HepG2 (cell line): ENCODE measurements around the gene UBL3. TPM values are rescaled to one million over a fixed set of nuclear protein-coding genes. Genes with fewer than 3 reads are reported as not detected.

ENCODE experiments used
- ATAC-seq: fragments of 200-7000 bp; cut with Tn5 transposase; 3 replicates; pipeline ENCODE4 v1.9.1; 2020; ENCODE audit warnings: mild to moderate bottlenecking, moderate library complexity
- BruUV-seq: library from RNA; stranded (reverse); fragments of 400-500 nt; replicated peaks from 2 replicates; lab custom pipeline; 2021; lab: Mats Ljungman, UMichigan
- CTCF ChIA-PET: fragments of 300-600 bp; formaldehyde crosslinking; extraction: SDS; loops from one replicate; lab custom pipeline; 2021; ENCODE audit warnings: low total read pairs, inconsistent platforms, low intra/inter-chr PET ratio; lab: Yijun Ruan, JAX
- POLR2A ChIA-PET: fragments of 350-600 bp; sonication (Branson Sonifier 250); formaldehyde crosslinking; loops from one replicate; lab custom pipeline; 2020; ENCODE audit warnings: antibody characterized with exemption, inconsistent platforms; lab: Yijun Ruan, JAX
- DNase-seq: peaks from one replicate; pipeline ENCODE4 v3.0.0-alpha.2; 2015; ENCODE audit warnings: low spot score
- FAIRE-seq: peaks from 3 replicates; lab custom pipeline; 2011; peaks lifted over from hg19 to GRCh38; lab: Jason Lieb, UNC
- H2AFZ ChIP-seq: one replicate; pipeline ENCODE4 v1.6.1; 2011; ENCODE audit warnings: low read length, inconsistent platforms
- H3K27ac ChIP-seq: fragments of 300-600 bp; 3 replicates; pipeline ENCODE4 v1.8.0; 2011; ENCODE audit warnings: mixed run types, mild to moderate bottlenecking, mixed read lengths, low read length, inconsistent platforms; ENCODE audit not compliant: insufficient read depth; ENCODE audit errors: extremely low read length
- H3K27me3 ChIP-seq, 2 experiments: fragments of 200-600 bp in 1 of 2; 2 replicates in 1 of 2; 3 replicates in 1 of 2; pipeline versions ENCODE4 v1.6.0 to v1.8.0; 2011; ENCODE audit warnings: low read length in 2 of 2, mild to moderate bottlenecking in 2 of 2, moderate library complexity in 2 of 2, inconsistent platforms in 1 of 2; ENCODE audit not compliant: insufficient read depth in 2 of 2, control insufficient read depth in 1 of 2
- H3K36me3 ChIP-seq, 2 experiments: fragments of 200-600 bp in 1 of 2; replicated peaks in 1 of 2; 2 replicates in 1 of 2; 3 replicates in 1 of 2; pipeline versions ENCODE4 v1.5.1 to v1.8.0; 2011; ENCODE audit warnings: low read length in 2 of 2, inconsistent platforms in 1 of 2; ENCODE audit not compliant: insufficient read depth in 2 of 2, control insufficient read depth in 1 of 2
- H3K4me1 ChIP-seq: 2 replicates; pipeline ENCODE4 v1.5.1; 2012; ENCODE audit warnings: low read length, inconsistent platforms; ENCODE audit not compliant: insufficient read depth
- H3K4me2 ChIP-seq: 2 replicates; pipeline ENCODE4 v1.6.0; 2011; ENCODE audit warnings: low read depth, low read length, inconsistent platforms
- H3K4me3 ChIP-seq, 3 experiments: fragments of 200-600 bp in 1 of 3; sonication (generic), shearing (Covaris generic) in 1 of 3; replicated peaks in 1 of 3; 2 replicates each; pipeline ENCODE4 v1.5.1; 2011 to 2016; ENCODE audit warnings: low read length in 3 of 3, inconsistent platforms in 2 of 3, low read depth in 2 of 3, mild to moderate bottlenecking in 2 of 3, control low read depth in 1 of 3, mixed read lengths in 1 of 3; ENCODE audit not compliant: insufficient read depth in 1 of 3
- H3K79me2 ChIP-seq: one replicate; pipeline ENCODE4 v1.6.1; 2011; ENCODE audit warnings: low read length, inconsistent platforms; ENCODE audit not compliant: insufficient read depth
- H3K9ac ChIP-seq: 2 replicates; pipeline ENCODE4 v1.6.0; 2011; ENCODE audit warnings: mild to moderate bottlenecking, low read depth, low read length, inconsistent platforms; ENCODE audit not compliant: insufficient read depth
- H3K9me3 ChIP-seq: 2 replicates; pipeline ENCODE4 v1.5.1; 2012; ENCODE audit warnings: mild to moderate bottlenecking, low read length
- H4K20me1 ChIP-seq: 2 replicates; pipeline ENCODE4 v1.6.0; 2011; ENCODE audit warnings: inconsistent platforms, mild to moderate bottlenecking, low read length, moderate library complexity; ENCODE audit not compliant: insufficient read depth
- KDM1A ChIP-seq: IDR thresholded peaks from 2 replicates; pipeline ENCODE4 v1.6.1; 2016; ENCODE audit warnings: missing compliant biosample characterization
- NR2C2 ChIP-seq: sonication (generic); formaldehyde crosslinking; IDR thresholded peaks from 2 replicates; pipeline ENCODE4 v1.4.0; 2020; ENCODE audit warnings: missing genetic modification reagents, mild to moderate bottlenecking, moderate library complexity, borderline replicate concordance
- NR2F2 ChIP-seq: IDR thresholded peaks from 2 replicates; pipeline ENCODE4 v1.6.1; 2012; ENCODE audit warnings: low read depth, inconsistent platforms, borderline replicate concordance
- SMAD9 ChIP-seq: sonication (generic); formaldehyde crosslinking; IDR thresholded peaks from 2 replicates; pipeline ENCODE4 v1.5.1; 2020; ENCODE audit warnings: mild to moderate bottlenecking, missing genetic modification reagents
- SP5 ChIP-seq: IDR thresholded peaks from 2 replicates; pipeline ENCODE4 v1.6.1; 2016; ENCODE audit warnings: low read depth, borderline replicate concordance
- SYNCRIP ChIP-seq: fragments of 200-400 bp; formaldehyde crosslinking; IDR thresholded peaks from 2 replicates; pipeline ENCODE4 v1.6.1; 2018; ENCODE audit warnings: mild to moderate bottlenecking, low read depth, low read length; ENCODE audit not compliant: insufficient read depth
- ZKSCAN1 ChIP-seq: fragments of 150-350 bp; IDR thresholded peaks from 2 replicates; pipeline ENCODE4 v1.6.1; 2014; ENCODE audit warnings: low read length
- ZKSCAN8 ChIP-seq: IDR thresholded peaks from 2 replicates; pipeline ENCODE4 v1.6.1; 2016; ENCODE audit warnings: borderline replicate concordance, missing genetic modification reagents, missing compliant biosample characterization
- ZNF550 ChIP-seq: sonication (generic); formaldehyde crosslinking; IDR thresholded peaks from 2 replicates; pipeline ENCODE4 v1.4.0; 2020; ENCODE audit warnings: mild to moderate bottlenecking, missing genetic modification reagents, borderline replicate concordance
- ZNF777 ChIP-seq: sonication (generic); formaldehyde crosslinking; IDR thresholded peaks from 2 replicates; pipeline ENCODE4 v1.4.0; 2020; ENCODE audit warnings: missing genetic modification reagents
- WGBS: methylation state at CpG from one replicate; pipeline ENCODE4 v1.1.6; 2017; ENCODE audit warnings: low lambda C conversion rate; 5-methylcytosine and 5-hydroxymethylcytosine counted together
- in situ Hi-C: cut with HindIII; loops from 2 replicates; pipeline ENCODE4 v1.10.0; 2017; ENCODE audit warnings: low pct_unique_long_range_greater_than_20kb; ENCODE audit not compliant: extremely low pct_ligation_motif_present
- intact Hi-C: fragments of 100-400 bp; cut with micrococcal nuclease; formaldehyde crosslinking; loops from one replicate; pipeline ENCODE4 v1.10.0; 2022; ENCODE audit not compliant: unreplicated experiment
- polyA plus RNA-seq, 8 experiments: library from polyadenylated mRNA; depleted of rRNA in 3 of 8; stranded (reverse) in 7 of 8; unstranded in 1 of 8; fragments of >200 nt; fragmentation: Illumina TruSeq in 4 of 8; extraction: Trizol in 4 of 8; gene quantifications; 2 replicates each; pipeline versions ENCODE4 v1.2.1 to v1.2.3, GENCODE V29; 2011 to 2016; ENCODE audit warnings: low read depth in 4 of 8, missing spikeins in 1 of 8, mixed read lengths in 1 of 8; ENCODE audit not compliant: insufficient read depth in 1 of 8
- total RNA-seq, 5 experiments: library from RNA; depleted of rRNA; stranded (reverse); fragments of >200 nt; fragmentation: Illumina TruSeq; extraction: Trizol; gene quantifications; 2 replicates each; pipeline ENCODE4 v1.2.3, GENCODE V29; 2016; ENCODE audit warnings: low read depth in 1 of 5

Gene UBL3
- total and polyA plus RNA-seq, 2 of the 13 experiments (the other 11 are each of a cell fraction or from before 2014, with no cell fraction given), result 7.4 to 9.6 TPM

DNA sequence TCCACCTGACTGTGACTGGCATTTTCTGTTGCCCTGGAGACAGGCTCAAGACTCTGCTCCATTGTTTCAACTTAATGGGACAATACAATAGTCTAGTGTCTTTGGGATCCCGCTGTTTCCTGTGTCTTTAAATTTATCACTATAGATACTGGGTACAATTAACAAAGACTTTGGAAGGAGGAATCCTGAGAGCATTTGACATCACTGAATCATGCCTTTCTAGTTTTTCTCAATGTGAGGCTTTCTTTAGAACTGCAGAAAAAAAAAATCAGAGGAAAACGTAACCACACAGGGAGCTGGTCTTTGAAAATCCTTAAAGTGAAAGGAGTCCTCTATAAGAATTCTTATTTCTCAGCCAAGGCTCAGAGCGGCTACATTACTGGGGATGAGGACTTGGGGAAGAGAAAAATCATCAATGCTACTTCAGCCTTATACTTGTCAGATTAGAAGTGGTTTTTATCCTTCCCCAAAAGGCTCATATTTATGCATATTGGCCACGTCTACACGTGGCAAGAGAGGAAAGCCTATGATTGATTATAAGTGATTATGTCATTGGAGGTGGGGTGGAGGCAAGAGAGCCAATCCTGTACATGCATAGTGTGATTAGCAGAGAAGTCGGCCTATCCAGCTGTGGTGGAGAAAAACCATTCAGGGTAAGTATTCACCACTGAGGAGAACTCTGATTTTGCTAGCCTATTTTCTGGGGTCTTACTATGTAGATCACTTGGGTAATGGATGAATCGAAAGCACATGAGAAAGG, 34.4 kb upstream of the UBL3 start (continued):
- no peak for TF ChIP-seq ZKSCAN8 (CRISPR knock-in tag)
- TF ChIP-seq ZKSCAN1, result no peak
- no peak for TF ChIP-seq ZNF777 (CRISPR knock-in tag)
- no peak for TF ChIP-seq KDM1A
- no peak for TF ChIP-seq ZNF550 (CRISPR knock-in tag)
- TF ChIP-seq SYNCRIP, result no peak
- TF ChIP-seq SP5 (CRISPR knock-in tag), result no peak

DNA sequence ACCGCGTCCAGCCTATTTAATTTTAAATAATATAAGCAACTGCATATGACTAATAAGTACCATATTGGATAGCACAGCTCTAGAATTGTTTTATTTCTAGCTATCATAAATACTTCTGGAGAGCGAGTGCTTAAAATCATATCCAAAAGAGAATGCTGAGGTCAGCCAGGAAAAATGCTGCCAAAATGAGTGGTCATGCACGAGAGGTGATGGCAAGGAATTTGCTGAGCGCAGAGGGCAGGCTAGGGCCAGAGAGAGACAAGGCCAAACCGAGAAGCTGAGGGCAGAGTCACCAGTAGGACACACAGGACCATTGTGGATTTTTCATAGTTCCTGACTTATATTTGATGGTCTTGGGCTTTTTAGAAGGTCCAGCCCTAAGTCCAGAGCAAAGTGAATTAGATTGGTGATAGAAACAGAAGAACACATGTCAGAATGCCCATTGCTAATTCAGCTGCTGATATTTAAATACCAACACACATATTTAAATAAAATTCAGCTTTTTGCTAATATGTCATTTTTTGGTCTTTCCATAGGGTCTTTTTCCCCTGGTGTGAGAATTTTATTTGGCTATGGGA, 33.6 kb upstream of the UBL3 start:
- H3K9me3 ChIP-seq, result no peaks in the 10 kb centered on the region
- no peak for FAIRE-seq
- no peak overlapping the region for H3K4me3 ChIP-seq
- in situ Hi-C loops, result no loop called here
- no peak overlapping the region for H3K27ac ChIP-seq
- intact Hi-C loops, result no loop called here
- no peak overlapping the region for H2AFZ ChIP-seq
- peaks cover 9% of the 10 kb centered on the region for H3K4me1 ChIP-seq
- 60% methylated on average over 6 of the region's 6 CpGs for whole genome bisulfite sequencing
- no peaks in the 10 kb centered on the region for H3K36me3 ChIP-seq
- H4K20me1 ChIP-seq, result no peaks in the 10 kb centered on the region
- no peak for TF ChIP-seq NR2F2
- no peak for TF ChIP-seq NR2C2 (CRISPR knock-in tag)
- TF ChIP-seq SMAD9, result no peak
- CTCF ChIA-PET, result no interaction called here
- no TSS peak for BruUV-seq
- POLR2A ChIA-PET, result no interaction called here
- DNase-seq, result no peak
- no peaks in the 10 kb centered on the region for H3K79me2 ChIP-seq
- 0 out of 5 replicates have a peak, but pooled peaks cover 0 to 7% of the 10 kb centered on the region in 2 experiments for H3K27me3 ChIP-seq
- H3K9ac ChIP-seq, result no peak overlapping the region
- no peak overlapping the region for H3K4me2 ChIP-seq
- no peak for ATAC-seq
